IPS DF 4.7 (cell line): ENCODE measurements around the gene ARCN1.

Experiments
- DNase-seq: peaks from one replicate; pipeline ENCODE4 v3.0.0-alpha.2; 2013; ENCODE audit warnings: low spot score; ENCODE audit errors: extremely low read depth

The ARCN1 gene

DNA sequence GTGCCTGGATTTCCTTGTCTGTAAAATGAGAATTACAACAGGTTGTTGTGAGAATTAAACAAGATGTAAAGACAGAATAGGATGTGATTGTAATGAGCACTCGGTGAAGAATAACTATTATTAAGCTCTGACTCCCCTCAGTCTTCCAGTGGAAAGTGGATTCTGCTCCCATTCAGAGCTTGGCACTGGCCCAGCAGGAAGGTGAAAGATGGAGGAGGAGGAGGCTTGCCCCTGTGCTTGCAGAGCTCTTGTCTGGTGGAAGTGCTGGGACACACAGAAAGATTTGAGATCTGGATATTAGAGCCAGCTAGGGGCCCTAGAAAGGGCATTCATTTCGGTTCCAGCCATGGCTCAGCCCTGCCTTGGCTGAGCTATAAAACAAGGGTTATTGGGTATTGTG lies 63.4 kb downstream of the ARCN1 start:
- DNase-seq = no peak

DNA sequence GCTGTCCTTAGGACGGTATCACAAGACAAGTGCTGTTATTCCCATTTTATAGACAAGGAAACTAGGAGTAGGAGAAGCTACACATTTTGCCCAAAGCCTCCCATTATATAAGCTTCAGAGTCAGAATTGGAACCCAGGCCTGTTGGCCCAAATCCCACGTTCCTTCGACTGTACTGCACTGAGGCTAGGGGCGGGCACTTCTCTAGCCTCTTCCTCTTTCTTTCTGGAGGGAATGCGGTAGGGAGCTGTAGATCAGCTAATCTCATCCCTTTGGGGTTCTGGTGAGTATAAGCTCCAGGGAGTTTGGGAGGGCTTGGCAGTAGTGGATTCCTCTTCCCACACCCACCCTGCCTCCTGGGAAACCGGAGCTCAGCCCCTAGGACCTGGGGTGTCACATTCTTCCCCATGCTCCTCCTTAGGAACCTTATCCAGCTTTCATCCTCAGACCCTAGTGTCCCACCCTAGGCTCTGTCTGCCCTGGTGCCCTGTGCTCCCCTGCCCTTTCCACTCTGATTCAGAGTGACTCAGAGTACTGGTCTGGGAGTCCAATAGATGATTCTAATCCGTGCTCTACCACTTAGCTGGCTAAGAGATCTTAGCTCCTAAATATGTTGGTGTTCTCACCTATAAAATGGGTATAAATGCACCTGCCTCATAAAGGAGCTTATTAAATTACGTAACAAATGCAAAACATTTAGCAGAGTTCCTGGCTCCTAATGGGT lies 64.5 kb downstream of the ARCN1 start:
- DNase-seq = no peak

GRCh38 chr11:118638726-118639125 lies 66.5 kb downstream of the ARCN1 start:
- no peak for DNase-seq

GRCh38 chr11:118639899-118640298 lies 67.7 kb downstream of the ARCN1 start:
- no peak for DNase-seq

DNA sequence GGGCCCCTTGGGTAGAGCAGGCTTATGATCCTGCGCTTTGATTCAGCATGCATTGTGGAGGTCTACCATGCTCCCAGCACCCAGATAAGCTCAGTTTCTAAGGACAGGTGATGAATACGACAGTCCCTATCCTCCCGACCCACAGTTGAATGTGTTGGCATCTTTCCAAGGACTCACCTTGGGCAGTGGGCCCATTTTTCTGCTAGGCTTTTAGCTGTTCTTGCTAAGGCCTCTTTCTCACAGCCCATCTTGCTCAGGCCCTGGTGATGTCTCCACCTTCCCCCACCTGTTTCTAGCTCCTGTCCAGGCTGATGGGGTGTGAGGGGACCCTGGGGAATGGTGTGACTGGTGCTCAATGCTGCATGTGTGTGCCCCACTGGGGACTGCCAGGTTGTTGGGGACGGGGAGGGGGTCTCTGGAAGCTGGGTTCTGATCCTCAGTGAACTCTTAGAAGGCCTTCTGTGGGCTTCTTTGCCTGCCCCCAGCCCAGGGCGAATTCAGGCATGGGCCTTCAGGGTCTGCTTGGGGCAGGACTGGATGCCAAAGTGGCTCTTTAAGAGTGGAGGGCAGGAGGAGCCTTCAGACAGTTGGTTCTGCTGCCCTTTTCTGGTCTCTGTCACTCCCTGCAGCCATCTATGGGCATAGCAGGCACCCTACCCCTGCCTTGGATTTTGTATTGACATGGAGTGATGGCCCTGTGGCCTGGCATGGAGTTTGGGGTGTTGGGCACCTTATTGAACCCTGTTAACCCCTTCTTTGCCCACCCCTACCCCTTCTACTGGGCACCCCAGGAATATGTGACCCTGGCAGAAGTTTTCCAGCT lies 68.3 kb downstream of the ARCN1 start:
- no peak for DNase-seq

DNA sequence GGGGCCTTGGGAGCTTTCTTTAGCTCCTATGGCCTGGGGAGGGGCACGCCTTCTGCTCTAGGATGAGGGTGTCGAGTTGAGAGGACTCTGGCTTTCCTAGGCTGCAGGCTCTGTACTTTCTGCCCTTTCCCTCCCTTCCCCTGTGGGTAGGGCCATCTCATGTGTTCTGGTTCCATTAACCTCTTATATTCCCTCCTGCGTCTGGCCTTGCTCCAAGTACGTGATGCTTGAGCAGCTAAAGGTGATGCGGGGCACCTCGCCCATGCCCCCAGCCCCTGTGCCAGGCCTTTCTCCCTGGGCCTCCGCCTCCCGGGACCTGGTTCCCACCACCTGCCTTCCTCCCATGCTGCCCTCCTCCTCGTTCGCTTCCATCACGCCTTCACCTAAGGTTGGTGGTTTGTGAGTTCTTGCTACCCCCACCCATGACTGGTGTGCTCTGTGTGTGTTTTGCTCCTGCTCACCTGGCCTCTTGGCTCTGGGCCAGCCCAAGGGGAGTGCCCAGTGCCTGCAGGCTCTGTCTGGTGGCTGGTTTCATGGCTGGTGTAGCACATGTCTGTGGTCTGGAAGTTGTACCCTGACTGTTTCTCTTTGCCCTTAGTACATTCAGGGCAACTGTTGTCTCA lies 69.3 kb downstream of the ARCN1 start:
- DNase-seq = no peak

DNA sequence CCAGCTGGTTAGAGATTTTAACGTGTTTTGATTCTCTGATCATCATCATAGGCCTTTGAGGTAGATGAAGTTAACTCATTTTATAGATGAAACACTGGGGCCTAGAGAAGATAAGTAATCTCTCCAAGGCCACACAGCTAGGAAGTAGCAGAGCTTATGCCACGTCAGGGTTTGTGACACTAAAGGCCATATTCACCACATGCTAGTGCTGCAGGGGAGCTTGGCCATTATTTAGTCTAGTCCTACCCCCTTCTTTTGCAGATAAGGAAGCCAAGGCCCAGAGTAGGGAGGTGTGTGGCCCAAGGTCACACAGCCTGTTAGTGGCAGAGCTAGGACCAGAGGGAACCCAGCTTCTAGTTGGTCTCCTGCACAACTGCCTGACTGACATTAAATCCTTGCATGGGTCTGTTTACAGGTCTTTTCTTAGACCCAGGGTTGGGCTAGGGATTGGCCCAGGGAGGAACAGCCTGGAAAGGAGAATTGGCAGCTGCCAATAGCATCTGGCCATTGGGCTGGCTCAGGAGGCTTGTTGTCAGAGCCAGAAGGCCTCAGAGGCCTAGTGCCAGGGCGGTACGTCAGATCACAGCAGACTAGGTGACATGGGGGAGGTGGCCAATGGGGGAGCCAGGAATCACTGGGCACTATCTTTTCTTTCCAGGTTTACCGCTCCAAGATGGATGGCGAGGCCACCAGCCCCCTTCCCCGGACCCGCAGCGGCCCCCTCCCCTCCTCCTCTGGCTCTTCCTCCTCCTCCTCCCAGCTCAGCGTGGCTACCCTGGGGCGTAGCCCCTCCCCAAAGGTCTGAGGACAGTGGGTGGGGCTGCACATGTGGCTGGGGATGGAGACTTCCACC lies 71.2 kb downstream of the ARCN1 start:
- DNase-seq = no peak

- DNase-seq = no peak
Observed at GRCh38 chr11:118643995-118644345, 71.8 kb downstream of the ARCN1 start.

DNA sequence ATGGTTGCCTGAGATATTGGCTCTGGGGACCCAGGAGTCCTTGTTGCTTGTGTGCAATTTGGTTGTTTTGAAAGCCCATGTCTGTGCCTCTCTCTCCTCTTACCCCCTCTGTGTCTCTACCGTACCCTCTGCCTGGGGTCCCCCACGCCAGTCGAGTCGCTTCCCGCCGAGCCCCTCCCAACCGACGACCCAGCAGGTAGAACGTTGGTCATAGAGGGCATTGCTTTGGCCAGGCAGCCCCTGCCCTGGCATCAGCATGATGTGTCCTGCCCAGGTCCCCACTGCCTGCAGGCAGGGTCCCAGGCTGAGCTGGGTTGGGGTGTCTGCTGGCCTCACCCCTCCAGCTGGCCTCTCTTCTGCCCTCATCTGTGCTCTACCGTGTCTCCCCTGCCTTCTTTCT lies 72.3 kb downstream of the ARCN1 start:
- DNase-seq = no peak

GRCh38 chr11:118645066-118645715 lies 73.0 kb downstream of the ARCN1 start:
- DNase-seq = no peak

GRCh38 chr11:118646393-118646792 lies 74.2 kb downstream of the ARCN1 start:
- DNase-seq = no peak

GRCh38 chr11:118648291-118648690 lies 76.1 kb downstream of the ARCN1 start:
- no peak for DNase-seq

DNA sequence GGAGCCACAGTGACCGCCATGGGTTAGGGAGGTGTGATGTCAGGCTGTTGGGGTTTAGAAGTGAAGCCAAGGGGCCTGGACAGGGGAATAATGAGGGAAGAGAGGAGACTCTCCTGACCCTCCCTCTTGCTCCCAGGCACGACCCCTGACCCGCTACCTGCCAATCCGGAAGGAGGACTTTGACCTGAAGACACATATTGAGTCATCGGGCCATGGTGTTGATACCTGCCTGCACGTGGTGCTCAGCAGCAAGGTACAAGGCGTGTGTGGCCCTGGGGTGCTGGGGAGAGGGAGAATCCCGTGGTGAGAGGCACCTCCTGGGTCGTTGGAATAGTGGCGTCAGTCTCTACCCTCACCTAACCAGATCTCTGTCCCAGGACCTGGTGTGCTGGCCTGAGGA lies 77.7 kb downstream of the ARCN1 start:
- no peak for DNase-seq

DNA sequence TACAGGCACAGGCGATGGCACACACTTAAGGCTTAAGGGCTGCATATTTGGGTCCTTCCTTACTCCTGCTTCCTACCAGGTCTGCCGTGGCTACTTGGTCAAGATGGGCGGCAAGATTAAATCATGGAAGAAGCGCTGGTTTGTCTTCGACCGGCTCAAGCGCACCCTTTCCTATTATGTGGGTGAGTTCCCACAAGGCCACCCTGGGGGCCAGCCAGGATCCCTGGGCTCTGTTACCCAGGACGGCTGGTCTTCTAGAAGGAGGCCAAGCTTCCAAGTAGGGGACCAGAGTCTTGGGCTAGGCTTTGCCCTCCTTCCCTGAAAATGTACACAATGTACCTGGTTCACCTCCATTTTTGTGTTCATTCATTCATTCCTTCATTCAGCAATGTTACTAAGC lies 78.2 kb downstream of the ARCN1 start:
- no peak for DNase-seq

DNA sequence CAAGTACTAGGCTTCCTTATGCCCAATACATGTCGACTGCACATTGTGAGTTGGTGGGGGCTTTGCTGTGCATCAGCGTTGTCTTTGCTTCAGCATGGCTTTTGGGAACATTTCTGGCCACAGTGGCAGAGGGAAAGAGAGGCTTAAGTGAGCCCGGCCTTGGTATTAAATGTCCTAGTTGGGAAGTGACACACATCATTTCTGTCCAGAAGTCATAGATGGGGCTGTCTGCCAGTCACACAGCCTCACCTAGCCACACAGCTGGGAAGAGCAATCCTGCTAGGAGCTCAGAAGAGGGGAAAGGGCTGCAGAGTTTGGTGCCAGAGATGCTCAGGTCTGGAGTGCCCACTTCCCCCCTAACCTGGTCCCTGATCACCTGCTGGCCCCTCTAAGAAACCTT lies 79.6 kb downstream of the ARCN1 start:
- no peak for DNase-seq
